BJ (cell line): ENCODE results near the gene STOX2. TPM values are rescaled to one million over a fixed set of nuclear protein-coding genes. Genes with fewer than 3 reads are reported as not detected.
"Not testable (repeated sequence)": the region's sequence is repeated elsewhere in the genome, so short reads cannot be mapped to it uniquely, and the experiment has no call there.

Experiments used
- CTCF ChIA-PET: fragments of 350-600 bp; formaldehyde crosslinking; extraction: SDS; loops from one replicate; lab custom pipeline; 2021; ENCODE audit warnings: antibody characterized with exemption, inconsistent platforms; lab: Yijun Ruan, JAX
- POLR2A ChIA-PET: fragments of 300-600 bp; sonication (Branson Sonifier 250); formaldehyde crosslinking; extraction: SDS; loops from one replicate; lab custom pipeline; 2021; ENCODE audit warnings: antibody characterized with exemption; lab: Charles Lee
- DNase-seq: peaks from one replicate; pipeline ENCODE4 v3.0.0-alpha.2; 2011; ENCODE audit warnings: low read depth
- H3K27me3 ChIP-seq: 2 replicates; pipeline ENCODE4 v1.6.0; 2011; ENCODE audit warnings: low read length; ENCODE audit not compliant: control insufficient read depth, insufficient read depth
- H3K36me3 ChIP-seq: 2 replicates; pipeline ENCODE4 v1.5.1; 2011; ENCODE audit warnings: low read length; ENCODE audit not compliant: control insufficient read depth, insufficient read depth
- H3K4me3 ChIP-seq: 2 replicates; pipeline ENCODE4 v1.5.1; 2011; ENCODE audit warnings: low read depth, mild to moderate bottlenecking, control low read depth, low read length
- polyA plus RNA-seq: library from polyadenylated mRNA; depleted of rRNA; stranded (reverse); fragments of >200 nt; gene quantifications from 2 replicates; pipeline ENCODE4 v1.2.3, GENCODE V29; 2011
- TF ChIP-seq, protein P1 (sequence below): IDR thresholded peaks from 2 replicates; pipeline ENCODE4 v1.5.1; 2011; ENCODE audit warnings: low read depth, mild to moderate bottlenecking, control low read depth, inconsistent platforms, low read length, moderate library complexity; ENCODE audit not compliant: insufficient read depth

The STOX2 gene
- polyA plus RNA-seq, 1 experiment = 0.27 TPM

DNA sequence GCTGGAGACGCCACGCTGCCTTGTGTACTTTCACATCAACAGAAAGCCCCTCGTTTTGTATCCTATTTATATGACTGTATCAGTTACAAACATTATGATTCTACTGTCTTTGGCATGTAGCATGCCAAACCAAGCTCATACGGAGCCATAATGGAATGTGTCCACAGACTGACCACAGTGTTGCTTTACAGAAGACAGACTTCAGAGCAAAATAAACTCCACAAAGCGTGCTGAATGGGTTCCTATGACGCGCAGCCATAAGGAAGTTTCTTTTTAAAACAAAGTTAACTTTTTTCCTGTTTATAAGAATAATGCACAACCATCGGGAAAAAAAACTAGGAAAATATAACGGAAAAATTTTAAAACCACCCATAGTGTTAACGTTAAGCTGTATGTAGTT, 136.0 kb downstream of the STOX2 start:
- no peaks in the 10 kb centered on the region for H3K27me3 ChIP-seq
- H3K36me3 ChIP-seq = no peaks in the 10 kb centered on the region
- TF ChIP-seq, protein P1, sequence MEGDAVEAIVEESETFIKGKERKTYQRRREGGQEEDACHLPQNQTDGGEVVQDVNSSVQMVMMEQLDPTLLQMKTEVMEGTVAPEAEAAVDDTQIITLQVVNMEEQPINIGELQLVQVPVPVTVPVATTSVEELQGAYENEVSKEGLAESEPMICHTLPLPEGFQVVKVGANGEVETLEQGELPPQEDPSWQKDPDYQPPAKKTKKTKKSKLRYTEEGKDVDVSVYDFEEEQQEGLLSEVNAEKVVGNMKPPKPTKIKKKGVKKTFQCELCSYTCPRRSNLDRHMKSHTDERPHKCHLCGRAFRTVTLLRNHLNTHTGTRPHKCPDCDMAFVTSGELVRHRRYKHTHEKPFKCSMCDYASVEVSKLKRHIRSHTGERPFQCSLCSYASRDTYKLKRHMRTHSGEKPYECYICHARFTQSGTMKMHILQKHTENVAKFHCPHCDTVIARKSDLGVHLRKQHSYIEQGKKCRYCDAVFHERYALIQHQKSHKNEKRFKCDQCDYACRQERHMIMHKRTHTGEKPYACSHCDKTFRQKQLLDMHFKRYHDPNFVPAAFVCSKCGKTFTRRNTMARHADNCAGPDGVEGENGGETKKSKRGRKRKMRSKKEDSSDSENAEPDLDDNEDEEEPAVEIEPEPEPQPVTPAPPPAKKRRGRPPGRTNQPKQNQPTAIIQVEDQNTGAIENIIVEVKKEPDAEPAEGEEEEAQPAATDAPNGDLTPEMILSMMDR = no peak
- DNase-seq = no peak
- CTCF ChIA-PET = no interaction called here
- H3K4me3 ChIP-seq = no peak overlapping the region
- POLR2A ChIA-PET = no interaction called here

DNA sequence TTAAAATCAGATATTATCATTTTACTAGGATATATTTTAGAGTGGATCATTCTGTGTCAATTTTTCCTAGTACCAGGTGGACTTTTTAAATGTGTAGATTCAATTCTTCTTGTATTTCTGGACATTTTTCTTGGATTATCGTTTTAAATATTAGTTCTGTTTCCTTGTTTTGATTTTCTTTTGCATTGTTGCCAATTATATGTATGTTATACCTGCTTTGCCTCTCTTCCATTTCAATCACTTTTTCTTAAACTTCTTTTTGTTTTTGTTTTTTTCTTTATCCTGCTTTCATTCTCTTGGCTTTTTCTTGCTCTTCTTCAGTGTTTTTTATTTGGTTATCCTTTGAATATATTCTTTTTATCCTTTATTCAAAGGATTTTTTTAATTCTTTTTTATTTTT, 141.0 kb downstream of the STOX2 start:
- ChIA-PET CTCF (no interaction called here), POLR2A (no interaction called here)

DNA sequence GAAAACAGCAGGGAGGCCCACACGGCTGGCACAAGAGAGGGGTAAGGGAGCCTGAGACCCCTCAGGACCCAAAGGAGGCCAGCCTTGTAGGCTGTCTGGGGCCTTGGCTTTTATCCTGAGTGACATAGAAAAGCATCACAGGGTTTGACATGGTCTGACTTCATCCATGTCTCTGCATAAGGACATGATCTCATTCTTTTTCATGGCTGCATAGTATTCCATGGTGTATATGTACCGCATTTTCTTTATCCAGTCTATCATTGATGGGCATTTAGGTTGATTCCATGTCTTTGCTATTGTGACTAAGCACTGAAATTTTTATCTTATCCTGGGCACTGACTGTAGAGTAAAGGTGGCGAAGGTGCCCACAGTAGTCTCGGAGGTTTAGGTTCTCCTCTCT, 146.2 kb downstream of the STOX2 start:
- POLR2A ChIA-PET, H3K27me3 ChIP-seq, H3K4me3 ChIP-seq, DNase-seq, CTCF ChIA-PET, H3K36me3 ChIP-seq: not testable (repeated sequence)

More for the DNA sequence above, 141.0 kb downstream of the STOX2 start:
- H3K4me3 ChIP-seq = no peak overlapping the region
- H3K36me3 ChIP-seq = no peaks in the 10 kb centered on the region
- no peak for DNase-seq
- H3K27me3 ChIP-seq = no peaks in the 10 kb centered on the region
- TF ChIP-seq, protein P1 = no peak

DNA sequence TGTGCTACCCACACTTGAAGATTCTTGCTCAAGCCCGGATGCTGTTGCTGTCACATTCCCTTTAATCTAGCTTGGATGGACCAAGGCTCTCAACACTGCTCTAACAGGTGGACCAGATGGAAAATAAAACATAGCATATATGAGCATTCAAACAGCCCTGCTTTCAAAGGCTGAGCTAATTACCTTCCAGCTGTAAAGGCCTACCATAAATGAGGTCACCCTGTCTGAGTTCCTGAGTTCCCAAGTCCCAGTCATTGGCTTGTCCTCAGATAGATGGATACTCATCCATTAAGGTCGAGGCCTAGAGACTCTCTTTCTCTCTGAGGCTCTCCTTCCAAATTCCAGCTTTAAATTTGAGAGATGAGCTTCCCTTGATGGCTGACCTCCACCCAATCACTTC, 147.5 kb downstream of the STOX2 start:
- DNase-seq = no peak
- TF ChIP-seq, protein P1 = no peak
- Histone ChIP-seq H3K4me3 (no peak overlapping the region), H3K27me3 (no peaks in the 10 kb centered on the region), H3K36me3 (no peaks in the 10 kb centered on the region)
- ChIA-PET CTCF (no interaction called here), POLR2A (no interaction called here)

DNA sequence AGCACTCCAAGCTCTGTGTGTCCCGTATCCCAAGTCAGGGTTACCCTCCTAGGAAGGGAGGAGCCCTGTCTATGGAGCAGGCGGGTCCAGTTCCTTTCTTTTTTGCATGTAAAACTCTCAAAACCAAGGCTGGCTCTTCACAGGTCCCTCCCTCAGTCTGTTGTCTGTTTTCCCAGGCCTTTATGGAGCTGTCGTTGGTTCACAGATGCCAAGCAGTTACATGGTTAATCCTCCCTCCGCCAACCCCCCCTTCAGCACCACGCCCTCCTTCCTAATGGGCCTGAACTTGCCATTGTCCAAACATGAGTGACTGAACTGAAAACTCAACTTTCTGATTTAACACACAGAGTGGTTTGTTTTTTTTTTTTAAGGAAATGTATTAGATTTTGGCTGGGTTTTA, 148.3 kb downstream of the STOX2 start:
- Histone ChIP-seq H3K36me3 (no peaks in the 10 kb centered on the region), H3K27me3 (no peaks in the 10 kb centered on the region), H3K4me3 (no peak overlapping the region)
- CTCF ChIA-PET = no interaction called here
- TF ChIP-seq, protein P1 = no peak
- POLR2A ChIA-PET = no interaction called here
- no peak for DNase-seq

DNA sequence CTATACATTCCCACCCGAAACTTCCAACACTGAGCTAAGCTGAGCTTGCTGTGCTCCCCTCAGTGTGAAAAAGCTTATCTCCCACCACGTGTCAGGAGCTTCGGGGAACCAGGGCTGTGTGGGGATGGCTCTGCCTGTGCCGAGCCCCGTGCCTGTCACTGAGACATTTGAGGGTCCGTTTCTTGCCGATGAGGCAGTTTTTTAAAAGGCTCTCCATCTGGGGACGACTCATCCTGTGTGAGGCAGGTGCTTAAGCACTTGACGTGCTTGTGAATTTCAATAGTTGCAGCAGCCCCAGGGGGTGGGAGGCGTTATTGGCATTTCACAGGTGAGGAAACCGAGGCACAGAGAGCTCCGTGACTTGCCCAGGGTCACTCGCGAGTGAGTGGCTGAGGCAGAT, 151.8 kb downstream of the STOX2 start:
- H3K27me3 ChIP-seq = no peaks in the 10 kb centered on the region
- H3K36me3 ChIP-seq = no peaks in the 10 kb centered on the region
- DNase-seq = no peak
- POLR2A ChIA-PET = no interaction called here
- TF ChIP-seq, protein P1 = no peak
- CTCF ChIA-PET = no interaction called here
- H3K4me3 ChIP-seq = no peak overlapping the region
